NCI-H146 (cell line): ENCODE results near the gene OTOR.

Experiments
- DNase-seq: peaks from one replicate; lab custom pipeline; 2025; lab: John Stamatoyannopoulos, UW

Gene OTOR

DNA sequence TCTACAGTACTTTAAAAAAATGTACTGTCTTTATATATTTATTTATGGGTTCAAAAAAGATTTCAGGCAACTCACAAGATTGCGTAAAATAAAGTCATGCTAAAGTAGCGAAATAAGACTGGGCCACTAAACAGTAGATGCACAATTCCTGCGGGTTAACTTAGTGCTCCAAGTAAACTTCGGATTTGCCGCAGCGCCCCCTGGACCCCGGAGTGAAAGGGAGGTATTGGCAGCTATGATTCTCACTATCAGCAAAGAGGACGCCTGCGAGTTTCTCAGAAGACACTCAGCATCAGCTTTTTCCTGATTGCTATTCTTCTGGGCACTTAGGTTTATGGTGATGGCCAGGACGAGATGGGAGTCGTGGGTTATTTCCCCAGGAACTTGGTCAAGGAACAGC, 1.4 kb downstream of the OTOR start:
- no peak for DNase-seq

DNA sequence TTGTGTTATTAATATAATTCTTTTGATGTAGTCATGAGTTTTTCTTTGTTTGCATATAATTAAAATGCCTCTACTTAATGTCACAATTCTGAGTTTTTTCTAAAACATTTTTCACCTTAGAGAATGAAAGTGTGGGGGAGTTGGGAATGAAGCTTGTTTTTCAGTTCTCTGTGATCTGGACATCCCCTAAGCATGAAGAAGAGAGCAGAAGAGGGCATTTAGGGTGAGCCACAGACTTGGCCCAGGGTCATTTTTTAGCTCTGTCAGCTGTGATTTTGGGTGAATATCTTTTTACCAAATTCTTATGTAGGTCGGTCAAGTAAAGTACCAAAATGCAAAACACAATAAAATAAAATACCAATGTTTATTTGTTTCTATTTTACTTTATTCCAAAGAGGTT, 3.9 kb downstream of the OTOR start:
- DNase-seq = no peak

DNA sequence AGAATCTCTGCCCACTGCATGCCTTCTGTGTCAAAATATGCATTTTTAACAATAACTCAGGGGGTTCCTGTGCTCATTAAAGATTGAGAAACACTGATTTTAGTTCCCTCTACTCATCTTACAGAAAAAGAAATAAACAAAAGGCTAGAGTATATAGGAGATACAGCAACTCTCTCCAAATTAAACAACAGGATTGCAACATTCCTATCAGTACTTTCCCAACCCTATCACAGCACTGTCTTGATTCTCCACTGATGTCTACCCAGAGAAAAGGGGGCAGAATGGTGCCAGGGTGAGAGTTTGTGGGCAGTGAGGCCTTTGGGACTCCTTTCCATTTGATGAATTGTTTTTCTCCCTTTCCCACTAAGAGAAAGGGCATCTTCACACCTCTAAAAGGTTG, 4.7 kb downstream of the OTOR start:
- no peak for DNase-seq

DNA sequence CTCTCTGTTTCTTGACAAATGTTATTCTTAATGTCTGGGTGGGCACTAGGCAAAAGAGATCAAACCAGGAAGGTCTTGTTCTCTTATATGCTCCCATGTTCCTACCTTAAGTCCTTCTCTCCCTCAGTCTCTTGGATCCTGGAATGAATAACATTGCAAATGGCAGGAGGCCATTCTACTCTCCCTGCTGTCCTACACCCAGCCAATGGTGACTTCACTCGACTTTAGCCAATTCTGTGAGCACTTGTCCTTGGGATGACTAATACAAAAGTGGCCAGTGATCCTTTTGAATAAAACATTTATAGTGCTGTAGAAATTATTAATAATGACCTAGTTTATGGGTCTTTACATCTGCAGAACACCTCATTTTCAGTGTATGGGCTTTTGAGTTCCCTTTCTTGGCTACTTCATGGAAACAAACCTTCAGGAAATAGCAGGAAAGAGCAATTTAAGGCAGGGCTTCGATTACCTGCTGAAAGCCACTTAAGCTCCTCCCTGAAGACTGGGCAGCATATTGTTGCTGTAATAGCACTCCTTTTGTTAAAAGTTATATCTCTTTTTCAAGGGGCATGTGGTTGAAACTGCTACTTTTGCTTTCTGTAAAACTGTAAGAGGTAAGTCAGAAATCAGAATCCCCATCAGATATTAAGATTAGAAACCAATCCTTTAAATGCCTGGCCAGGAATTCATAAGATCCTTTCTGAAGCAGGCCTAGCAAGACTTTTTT, 10.5 kb downstream of the OTOR start:
- DNase-seq = no peak

DNA sequence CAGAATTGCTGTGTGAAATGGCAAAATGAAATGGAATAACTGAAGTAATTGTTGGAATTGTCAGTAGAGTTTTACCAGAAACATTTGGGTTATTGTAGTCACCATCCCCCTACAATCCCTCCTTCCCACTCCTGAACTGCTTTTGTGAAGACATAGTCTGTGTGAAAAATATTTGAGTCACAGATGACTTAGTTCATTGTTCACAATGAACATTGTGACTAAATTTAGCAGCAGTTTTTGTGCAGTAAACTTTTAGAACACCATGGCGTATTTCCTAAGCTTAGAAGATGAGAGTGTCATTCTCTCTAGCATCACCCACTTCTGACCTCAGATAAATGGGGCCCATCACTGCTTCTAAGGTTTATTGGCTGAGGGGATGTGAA, 11.0 kb downstream of the OTOR start:
- no peak for DNase-seq

DNA sequence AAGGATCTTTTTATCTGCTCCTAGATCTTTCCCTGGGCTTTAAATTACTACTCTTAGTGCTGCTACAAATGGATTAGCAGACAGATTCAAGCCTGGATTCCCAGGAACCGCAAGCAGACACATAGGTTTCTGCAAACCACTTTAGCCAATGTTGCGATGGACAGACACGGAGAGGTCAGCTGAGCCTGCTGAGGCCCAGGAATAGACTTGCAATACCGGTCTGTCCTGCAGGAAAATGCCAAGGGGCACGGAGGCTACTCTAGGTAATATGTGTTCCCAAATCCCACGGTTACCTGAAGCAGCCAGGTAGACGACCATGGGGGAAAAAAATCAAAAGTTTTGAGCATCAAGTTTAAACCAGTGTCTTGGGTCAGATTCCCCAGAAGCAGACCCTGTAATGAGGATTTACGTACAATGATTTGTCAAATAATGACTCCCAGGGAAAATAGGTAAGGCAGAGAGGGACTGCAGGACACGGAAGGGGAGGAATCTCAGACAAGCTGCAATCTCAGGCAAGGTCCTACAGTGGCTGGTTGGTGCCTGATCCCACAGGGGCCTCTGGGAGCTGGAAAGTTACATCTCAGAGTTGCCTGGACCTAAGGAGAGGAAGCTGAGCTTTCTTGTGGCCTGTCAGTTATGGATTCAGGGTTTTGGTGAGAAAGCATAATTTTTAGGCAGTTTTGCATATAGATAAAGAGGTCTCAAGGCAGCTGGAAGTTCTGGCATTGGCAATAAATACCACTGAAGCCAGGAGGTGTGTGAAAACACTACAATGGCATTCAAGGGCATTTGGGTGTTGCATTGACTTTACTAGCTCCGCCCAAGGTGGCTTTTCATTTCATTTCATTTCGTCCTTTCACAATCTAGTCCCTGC, 12.5 kb downstream of the OTOR start:
- no peak for DNase-seq

DNA sequence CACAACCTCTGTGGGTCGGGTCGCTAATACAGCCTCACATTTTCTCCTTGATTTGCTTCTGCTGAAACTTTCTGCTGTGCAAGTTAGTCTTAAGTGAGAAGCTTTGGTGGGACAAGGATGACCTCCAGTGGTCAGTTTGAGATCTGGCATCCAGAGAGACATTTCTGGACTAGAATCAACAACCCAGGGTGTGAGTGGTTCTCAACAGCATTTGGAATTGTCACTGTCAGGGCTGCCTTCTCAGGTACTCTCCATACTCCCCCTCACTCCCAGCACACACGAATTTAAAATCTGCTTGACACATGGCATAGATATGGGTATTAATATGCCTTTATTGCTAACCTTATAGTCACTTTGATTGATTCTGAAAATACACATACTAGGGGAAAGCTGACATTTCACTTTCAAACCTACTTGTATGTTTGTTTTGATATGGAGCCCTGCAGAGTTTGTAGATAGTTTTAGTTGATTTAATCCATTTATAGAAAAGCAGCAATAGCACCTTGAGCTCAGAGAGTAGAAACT, 13.2 kb downstream of the OTOR start:
- DNase-seq = peak; percentile 70

DNA sequence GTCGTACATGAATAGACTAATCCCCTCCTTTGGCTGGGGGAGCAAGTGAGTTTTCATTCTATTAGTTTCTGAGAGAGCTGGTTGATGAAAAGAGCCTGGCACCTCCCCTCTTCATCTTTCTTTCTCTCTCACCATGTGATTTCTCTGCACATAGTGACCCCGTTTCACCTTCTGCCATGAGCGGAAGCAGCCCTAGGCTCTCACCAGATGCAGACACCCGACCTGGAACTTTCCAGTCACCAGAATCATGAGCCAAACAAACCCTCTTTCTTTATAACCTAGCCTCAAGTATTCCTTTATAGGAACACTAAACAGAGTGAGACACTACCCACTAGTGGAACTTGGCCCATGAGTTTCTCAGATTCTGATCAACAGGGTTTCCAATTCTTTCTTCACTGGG, 16.4 kb downstream of the OTOR start:
- DNase-seq = no peak

DNA sequence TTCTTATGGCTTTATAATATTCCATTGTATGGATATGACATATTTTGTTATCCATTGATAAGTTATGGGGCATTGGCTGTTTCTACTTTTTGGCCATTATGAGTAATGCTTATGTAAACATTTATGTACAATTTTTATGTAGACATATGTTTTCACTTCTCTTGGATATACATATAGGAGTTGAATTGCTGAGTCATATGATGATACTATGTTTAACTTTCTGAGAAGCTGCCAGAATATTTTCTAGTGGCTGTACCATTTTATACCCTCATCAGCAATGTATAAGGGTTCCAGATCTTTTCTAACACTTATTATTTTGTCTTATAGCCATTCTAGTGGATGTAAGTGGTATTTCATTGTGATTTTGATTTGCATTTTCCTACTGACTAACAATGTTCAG, 23.1 kb downstream of the OTOR start:
- no peak for DNase-seq

DNA sequence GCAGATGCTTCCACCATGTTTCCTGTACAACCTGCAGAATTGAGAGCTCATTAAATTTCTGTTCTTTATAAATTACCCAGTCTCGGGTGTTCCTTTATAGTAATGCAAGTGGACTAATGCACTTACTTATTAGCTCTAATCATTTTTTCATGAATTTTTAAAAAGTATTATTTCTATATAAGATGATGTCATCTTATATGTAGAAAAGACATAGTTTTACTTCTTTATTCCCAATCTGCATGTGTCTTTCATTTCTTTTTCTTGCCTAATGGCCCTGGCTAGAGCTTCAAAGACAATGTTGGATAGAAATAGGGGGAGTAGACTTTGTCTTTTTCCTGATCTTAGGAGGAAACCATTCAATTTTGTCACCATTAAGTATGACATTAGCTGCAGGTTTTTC, 27.8 kb downstream of the OTOR start:
- no peak for DNase-seq

DNA sequence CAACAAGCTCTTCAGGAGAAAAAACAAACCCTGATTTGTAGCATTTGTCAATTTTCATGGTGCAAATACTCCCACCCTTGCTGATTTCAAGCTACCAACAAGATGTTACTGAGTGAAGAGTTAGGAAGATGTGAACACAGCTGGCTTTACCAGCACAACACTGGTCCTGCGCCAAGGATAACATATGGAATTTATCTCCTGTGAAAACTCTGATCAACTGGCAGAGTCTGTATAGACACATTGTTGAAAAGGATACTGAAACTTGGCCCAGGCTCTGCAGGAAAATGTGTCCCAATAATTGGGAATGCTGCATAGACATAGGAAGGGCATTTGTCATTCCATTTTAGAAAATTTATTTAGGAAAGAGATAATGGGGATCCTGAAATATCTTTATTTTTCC, 29.0 kb downstream of the OTOR start:
- no peak for DNase-seq

DNA sequence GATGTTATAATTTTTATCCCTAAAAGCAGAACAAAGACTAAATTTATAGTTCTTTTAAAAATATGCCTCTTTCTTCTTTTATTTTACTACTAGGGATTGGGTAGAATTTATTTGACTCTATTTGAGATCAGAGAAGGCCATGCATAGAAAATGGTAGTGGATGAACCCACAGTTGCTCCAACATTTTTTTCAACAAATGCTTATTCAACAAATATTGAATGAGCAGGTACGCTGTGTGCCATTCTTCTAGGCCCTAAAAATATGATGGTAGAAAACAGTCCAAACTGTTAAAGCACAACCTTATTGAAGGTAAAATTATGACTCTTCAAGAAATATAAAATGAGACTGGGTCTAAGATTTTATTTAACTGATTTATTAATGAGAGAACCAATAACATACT, 30.0 kb downstream of the OTOR start:
- no peak for DNase-seq

DNA sequence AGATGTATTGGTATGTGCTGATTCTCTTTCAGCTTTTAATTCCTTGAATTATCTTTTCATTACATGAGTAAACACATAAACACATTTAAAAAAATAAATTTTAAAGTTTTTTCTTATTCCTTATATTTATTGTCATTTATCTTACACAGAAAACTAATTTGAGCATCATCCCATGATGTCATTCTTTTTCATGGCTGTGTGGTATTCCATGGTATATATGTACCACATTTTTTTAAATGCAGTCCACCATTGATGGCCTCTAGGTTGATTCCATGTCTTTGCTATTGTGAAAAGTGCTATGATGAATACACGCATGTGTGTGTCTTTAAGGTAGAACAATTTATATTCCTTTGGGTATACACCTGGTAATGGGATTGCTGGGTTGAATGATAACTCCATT, 33.3 kb downstream of the OTOR start:
- no peak for DNase-seq

DNA sequence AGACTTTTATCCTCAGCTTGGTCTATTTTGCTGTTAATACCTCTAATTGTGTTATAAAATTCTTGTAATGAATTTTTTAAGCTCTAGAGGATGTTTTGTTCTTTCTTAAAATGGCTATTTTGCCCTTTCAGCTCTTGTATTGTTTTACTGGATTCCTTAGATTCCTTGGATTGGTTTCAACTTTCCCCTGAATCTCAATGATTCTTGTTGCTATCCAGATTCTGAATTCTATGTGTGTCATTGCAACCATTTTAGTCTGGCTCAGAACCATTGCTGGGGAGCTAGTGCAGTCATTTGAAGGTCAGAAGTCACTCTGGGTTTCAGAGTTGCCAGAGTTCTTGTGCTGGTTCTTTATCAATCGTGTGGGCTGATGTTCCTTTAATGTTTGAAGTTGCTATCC, 37.1 kb downstream of the OTOR start:
- DNase-seq = no peak
